Calu3 (cell line): ENCODE measurements around the gene WFIKKN1. TPM values are rescaled to one million over a fixed set of nuclear protein-coding genes. Genes with fewer than 3 reads are reported as not detected.

Experiments used
- BruUV-seq: library from RNA; stranded (reverse); fragments of 400-500 nt; replicated peaks from 2 replicates; lab custom pipeline; 2021; lab: Mats Ljungman, UMichigan
- CTCF ChIA-PET: fragments of 300-600 bp; sonication (Branson Sonifier 250); formaldehyde crosslinking; loops from one replicate; lab custom pipeline; 2022; ENCODE audit warnings: antibody characterized with exemption; lab: Charles Lee
- DNase-seq: peaks from one replicate; pipeline ENCODE4 v3.0.0; 2022
- H3K27ac Mint-ChIP-seq: one replicate; pipeline ENCODE4 v1.8.0; 2022; ENCODE audit warnings: mixed read lengths; ENCODE audit not compliant: unreplicated experiment
- H3K27me3 Mint-ChIP-seq: one replicate; pipeline ENCODE4 v1.8.0; 2022; ENCODE audit warnings: mixed read lengths; ENCODE audit not compliant: unreplicated experiment
- H3K36me3 Mint-ChIP-seq: one replicate; pipeline ENCODE4 v1.8.0; 2022; ENCODE audit warnings: mild to moderate bottlenecking, moderate library complexity, mixed read lengths; ENCODE audit not compliant: insufficient read depth, unreplicated experiment
- H3K4me1 Mint-ChIP-seq: one replicate; pipeline ENCODE4 v1.8.0; 2022; ENCODE audit warnings: mild to moderate bottlenecking, low read depth, mixed read lengths; ENCODE audit not compliant: unreplicated experiment
- H3K4me3 Mint-ChIP-seq: one replicate; pipeline ENCODE4 v1.8.0; 2022; ENCODE audit warnings: mild to moderate bottlenecking, low read depth, moderate library complexity, mixed read lengths; ENCODE audit not compliant: unreplicated experiment
- H3K9me3 Mint-ChIP-seq: one replicate; pipeline ENCODE4 v1.8.0; 2022; ENCODE audit warnings: low read depth, mixed read lengths; ENCODE audit not compliant: unreplicated experiment
- intact Hi-C: fragments of 100-400 bp; cut with micrococcal nuclease; formaldehyde crosslinking; loops from one replicate; pipeline ENCODE4 v1.10.0; 2022; ENCODE audit not compliant: unreplicated experiment
- total RNA-seq: library from RNA; stranded (reverse); gene quantifications from 2 replicates; pipeline ENCODE4 v1.2.3, GENCODE V29; 2022
- TF ChIP-seq, protein P1 (sequence below): fragments of 200-600 bp; IDR thresholded peaks from one replicate; pipeline ENCODE4 v1.8.0; 2022; ENCODE audit warnings: antibody characterized with exemption; ENCODE audit not compliant: unreplicated experiment

WFIKKN1 gene
- total RNA-seq, 1 experiment from 2014 or later: 0.90 TPM

DNA sequence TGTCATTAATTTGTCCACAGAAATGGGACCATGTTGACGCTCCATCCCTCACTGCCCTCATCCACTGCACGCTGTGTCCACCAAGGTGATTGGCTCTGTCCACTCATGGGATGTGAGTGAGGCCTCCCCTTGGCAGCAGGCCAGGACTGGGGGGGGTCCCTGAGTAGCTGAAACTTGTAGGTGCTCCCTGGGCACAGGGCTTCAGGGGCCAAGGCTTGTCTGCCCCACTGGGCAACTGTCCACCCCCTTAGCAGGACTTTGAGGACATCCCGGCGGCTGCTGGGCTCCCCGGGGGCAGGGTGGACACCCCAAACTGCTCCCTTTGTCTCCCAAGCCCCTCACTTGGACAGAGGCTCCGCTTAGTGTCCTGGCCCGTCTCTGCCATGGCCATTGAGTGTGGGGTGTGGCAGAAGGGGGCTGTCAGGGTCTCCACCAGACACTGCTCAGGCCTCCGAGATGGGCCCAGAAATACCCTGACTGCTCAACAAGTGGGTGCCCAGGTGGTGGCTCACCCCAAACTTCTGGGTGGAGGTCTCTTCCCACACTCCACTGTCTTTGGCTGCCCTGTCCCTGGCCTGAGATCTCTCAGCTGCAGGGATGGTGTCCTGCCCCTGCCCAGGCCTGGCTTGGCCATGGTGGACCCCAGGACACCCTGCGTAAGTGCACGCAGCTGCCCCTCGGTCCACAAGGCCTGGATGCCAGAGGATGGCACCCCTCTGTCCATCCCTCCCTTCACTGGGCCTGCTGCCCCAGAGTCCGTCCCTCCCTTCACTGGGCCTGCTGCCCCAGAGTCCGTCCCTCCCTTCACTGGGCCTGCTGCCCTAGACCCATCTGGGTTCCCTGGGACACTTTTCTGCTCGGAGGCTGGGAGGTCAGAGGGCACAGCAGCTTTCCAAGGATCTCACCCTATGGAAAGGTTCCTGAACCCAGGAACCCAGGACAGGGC lies 43.9 kb upstream of the WFIKKN1 start:
- Mint-ChIP-seq H3K27me3 (no peaks in the 10 kb centered on the region), H3K36me3 (peaks cover 94% of the 10 kb centered on the region), H3K27ac (peak overlapping the region; percentile 97), H3K4me3 (peak overlapping the region; percentile 92), H3K9me3 (no peaks in the 10 kb centered on the region), H3K4me1 (peaks cover 41% of the 10 kb centered on the region)
- DNase-seq: no peak
- no TSS peak for BruUV-seq
- CTCF ChIA-PET: interaction anchor here (0.7 kb wide), 1 partner anchor 10 kb away, joined by 4 read pairs; no protein-coding TSS in a partner anchor
- intact Hi-C loops: no loop called here
- TF ChIP-seq, protein P1, sequence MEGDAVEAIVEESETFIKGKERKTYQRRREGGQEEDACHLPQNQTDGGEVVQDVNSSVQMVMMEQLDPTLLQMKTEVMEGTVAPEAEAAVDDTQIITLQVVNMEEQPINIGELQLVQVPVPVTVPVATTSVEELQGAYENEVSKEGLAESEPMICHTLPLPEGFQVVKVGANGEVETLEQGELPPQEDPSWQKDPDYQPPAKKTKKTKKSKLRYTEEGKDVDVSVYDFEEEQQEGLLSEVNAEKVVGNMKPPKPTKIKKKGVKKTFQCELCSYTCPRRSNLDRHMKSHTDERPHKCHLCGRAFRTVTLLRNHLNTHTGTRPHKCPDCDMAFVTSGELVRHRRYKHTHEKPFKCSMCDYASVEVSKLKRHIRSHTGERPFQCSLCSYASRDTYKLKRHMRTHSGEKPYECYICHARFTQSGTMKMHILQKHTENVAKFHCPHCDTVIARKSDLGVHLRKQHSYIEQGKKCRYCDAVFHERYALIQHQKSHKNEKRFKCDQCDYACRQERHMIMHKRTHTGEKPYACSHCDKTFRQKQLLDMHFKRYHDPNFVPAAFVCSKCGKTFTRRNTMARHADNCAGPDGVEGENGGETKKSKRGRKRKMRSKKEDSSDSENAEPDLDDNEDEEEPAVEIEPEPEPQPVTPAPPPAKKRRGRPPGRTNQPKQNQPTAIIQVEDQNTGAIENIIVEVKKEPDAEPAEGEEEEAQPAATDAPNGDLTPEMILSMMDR: no peak

DNA sequence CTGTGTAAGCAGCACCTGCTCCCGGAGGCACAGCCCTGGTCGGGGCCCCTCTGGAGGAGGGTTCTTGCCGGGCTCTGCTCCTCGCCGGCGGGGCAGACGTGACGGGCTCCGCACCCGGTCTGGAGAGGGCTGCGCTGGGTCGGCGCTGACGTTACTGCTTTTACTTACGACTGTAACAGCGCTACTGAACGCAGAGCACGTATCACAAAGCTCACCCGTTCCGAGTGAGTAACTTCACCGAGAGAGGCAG lies 42.2 kb upstream of the WFIKKN1 start:
- Mint-ChIP-seq H3K27me3 (no peaks in the 10 kb centered on the region), H3K27ac (peak overlapping the region; percentile 97), H3K4me1 (peaks cover 57% of the 10 kb centered on the region), H3K36me3 (peaks cover 93% of the 10 kb centered on the region), H3K9me3 (no peaks in the 10 kb centered on the region), H3K4me3 (peak overlapping the region; percentile 92)
- peak; percentile 50 for DNase-seq
- no TSS peak for BruUV-seq
- TF ChIP-seq, protein P1: no peak
- CTCF ChIA-PET: interaction anchor here (1.0 kb wide), 1 partner anchor 54 kb away, joined by 3 read pairs; no protein-coding TSS in a partner anchor
- intact Hi-C loops: no loop called here

DNA sequence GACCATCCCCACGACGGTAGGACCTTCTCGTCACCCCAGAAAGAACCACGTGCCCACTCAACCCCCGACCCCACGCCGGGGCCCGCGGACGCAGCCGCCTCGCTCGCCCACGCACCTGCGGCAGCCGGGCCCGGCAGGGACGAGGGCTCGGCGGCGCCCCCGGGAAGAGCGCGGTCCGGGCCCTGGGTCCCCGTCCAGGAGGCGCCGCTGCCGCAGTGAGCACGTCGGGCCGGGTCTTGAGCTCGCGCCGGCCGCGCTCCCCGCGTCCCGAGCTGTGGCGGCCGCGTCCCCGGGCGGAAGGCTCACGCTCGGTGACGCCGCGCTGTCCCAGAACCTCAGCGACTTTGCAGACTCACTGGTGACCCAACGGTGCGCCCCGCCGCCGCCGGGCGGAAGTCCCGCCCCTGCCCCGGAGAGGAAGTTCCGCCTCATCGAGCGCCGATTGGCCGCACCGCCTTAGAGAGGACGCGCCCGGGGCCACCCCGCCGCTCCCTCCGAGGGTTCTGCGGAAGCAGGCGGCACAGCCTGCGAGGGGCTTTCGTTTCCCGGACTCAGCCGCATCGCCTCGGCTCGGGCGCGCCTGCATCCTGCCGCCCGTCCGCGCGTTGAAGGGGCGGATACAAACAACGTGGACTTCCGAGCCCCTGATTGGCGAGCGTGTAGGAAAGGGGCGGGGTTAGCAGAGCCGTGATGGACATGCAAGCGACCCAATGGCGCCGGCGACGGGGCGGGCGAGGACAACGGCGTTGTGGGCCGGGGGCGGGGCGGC lies 41.7 kb upstream of the WFIKKN1 start:
- Mint-ChIP-seq H3K9me3 (no peaks in the 10 kb centered on the region), H3K4me1 (peaks cover 62% of the 10 kb centered on the region), H3K36me3 (peaks cover 93% of the 10 kb centered on the region), H3K4me3 (peak overlapping the region; percentile 92), H3K27me3 (no peaks in the 10 kb centered on the region), H3K27ac (peak overlapping the region; percentile 97)
- no TSS peak for BruUV-seq
- TF ChIP-seq, protein P1: no peak
- CTCF ChIA-PET: interaction anchor here (1.0 kb wide), 1 partner anchor 55 kb away, joined by 3 read pairs; no protein-coding TSS in a partner anchor
- peak; percentile 99 for DNase-seq
- intact Hi-C loops: no loop called here

DNA sequence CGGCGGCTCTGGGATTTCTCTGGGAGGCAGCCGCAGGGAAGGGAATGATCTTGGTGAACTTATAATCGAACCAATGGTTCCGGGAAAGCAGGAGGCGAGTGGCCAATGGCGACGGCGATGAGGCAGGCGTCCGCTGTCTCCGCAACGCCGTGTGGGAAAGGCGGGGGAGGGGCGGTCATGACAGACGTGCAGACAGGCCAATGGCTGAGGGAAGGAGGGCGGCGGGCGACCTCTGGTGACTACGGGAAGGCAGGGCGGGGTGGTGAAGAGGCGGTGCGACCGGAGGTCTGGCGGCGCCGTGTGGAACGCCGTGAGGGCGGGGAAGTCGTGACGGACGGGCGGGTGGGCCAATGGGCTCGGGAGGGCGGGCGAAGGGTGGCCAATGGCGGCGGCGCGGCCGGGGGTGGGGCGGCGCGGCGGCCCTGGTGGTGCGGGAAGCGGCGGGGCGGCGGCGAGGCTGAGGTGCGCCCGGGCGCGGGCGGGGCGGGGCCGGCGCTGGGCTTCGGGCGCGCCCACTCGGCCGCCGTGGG lies 41.1 kb upstream of the WFIKKN1 start, which contains the start of gene RAB40C:
Gene RAB40C (plus strand): TSS at position 409 of the 530 bp plus-strand sequence. CDS start 226 bp downstream, outside the sequence.
- Mint-ChIP-seq H3K4me1 (peaks cover 69% of the 10 kb centered on the region), H3K4me3 (peak within 1 kb of the TSS; percentile 92), H3K36me3 (peaks cover 93% of the 10 kb centered on the region), H3K27me3 (no peaks in the 10 kb centered on the region), H3K9me3 (no peaks in the 10 kb centered on the region), H3K27ac (peak within 1 kb of the TSS; percentile 97)
- peak; percentile 99 for DNase-seq
- BruUV-seq: no TSS peak
- CTCF ChIA-PET: no interaction called here
- intact Hi-C loops: no loop called here
- TF ChIP-seq, protein P1: no peak
